ENCODE results near the gene LNP1. TPM values are rescaled to one million over a fixed set of nuclear protein-coding genes. Genes with fewer than 3 reads are reported as not detected.

The LNP1 gene
- total RNA-seq, 1 donor: 2.9 TPM

- H3K4me1 ChIP-seq (ENCODE audit: insufficient read depth, low read length): no peaks in the 10 kb centered on the region
- no peaks in the 10 kb centered on the region for H3K79me2 ChIP-seq (ENCODE audit: insufficient read depth, low read length)
- no peak overlapping the region for H3K4me3 ChIP-seq (ENCODE audit: insufficient read depth, low read length)
- H4K20me1 ChIP-seq (ENCODE audit: insufficient read depth, low read length): no peaks in the 10 kb centered on the region
- peaks cover 79% of the 10 kb centered on the region for H3K36me3 ChIP-seq (ENCODE audit: insufficient read depth, low read length)
- H3K4me2 ChIP-seq (ENCODE audit: insufficient read depth, low read length): no peak overlapping the region
- no peaks in the 10 kb centered on the region for H3K9me3 ChIP-seq (ENCODE audit: low read depth, low read length)
- H3K27me3 ChIP-seq (ENCODE audit: insufficient read depth, low read length): no peaks in the 10 kb centered on the region
- DNase-seq (ENCODE audit: insufficient read length, low spot score, missing footprints): no peak
- no peak for TF ChIP-seq CTCF (IDR thresholded peaks at IDR 0.05; ENCODE audit: extremely low read depth, low read depth, low read length)
- H2AFZ ChIP-seq (ENCODE audit: low read length): no peak overlapping the region
- no peak overlapping the region for H3K27ac ChIP-seq (ENCODE audit: low read depth, low read length)
These were observed 36.9 kb upstream of the LNP1 start for GRCh38 chr3:100364421-100364820.

- DNase-seq (ENCODE audit: insufficient read length, low spot score, missing footprints): no peak
- TF ChIP-seq CTCF (IDR thresholded peaks at IDR 0.05; ENCODE audit: extremely low read depth, low read depth, low read length): no peak
- Histone ChIP-seq H4K20me1 (ENCODE audit: insufficient read depth, low read length) (no peaks in the 10 kb centered on the region), H3K4me3 (ENCODE audit: insufficient read depth, low read length) (no peak overlapping the region), H3K27ac (ENCODE audit: low read depth, low read length) (no peak overlapping the region), H3K4me1 (ENCODE audit: insufficient read depth, low read length) (no peaks in the 10 kb centered on the region), H3K79me2 (ENCODE audit: insufficient read depth, low read length) (no peaks in the 10 kb centered on the region), H3K27me3 (ENCODE audit: insufficient read depth, low read length) (no peaks in the 10 kb centered on the region), H3K36me3 (ENCODE audit: insufficient read depth, low read length) (peaks cover 76% of the 10 kb centered on the region), H2AFZ (ENCODE audit: low read length) (no peak overlapping the region), H3K4me2 (ENCODE audit: insufficient read depth, low read length) (no peak overlapping the region), H3K9me3 (ENCODE audit: low read depth, low read length) (no peaks in the 10 kb centered on the region)
These were observed 34.9 kb upstream of the LNP1 start for GRCh38 chr3:100366424-100366823.

GRCh38 chr3:100368441-100368840 lies 32.9 kb upstream of the LNP1 start:
- no peaks in the 10 kb centered on the region for H3K79me2 ChIP-seq (ENCODE audit: insufficient read depth, low read length)
- no peaks in the 10 kb centered on the region for H3K9me3 ChIP-seq (ENCODE audit: low read depth, low read length)
- H3K4me2 ChIP-seq (ENCODE audit: insufficient read depth, low read length): no peak overlapping the region
- H3K4me3 ChIP-seq (ENCODE audit: insufficient read depth, low read length): no peak overlapping the region
- no peaks in the 10 kb centered on the region for H3K27me3 ChIP-seq (ENCODE audit: insufficient read depth, low read length)
- peaks cover 75% of the 10 kb centered on the region for H3K36me3 ChIP-seq (ENCODE audit: insufficient read depth, low read length)
- H2AFZ ChIP-seq (ENCODE audit: low read length): no peak overlapping the region
- no peak for TF ChIP-seq CTCF (IDR thresholded peaks at IDR 0.05; ENCODE audit: extremely low read depth, low read depth, low read length)
- no peak overlapping the region for H3K27ac ChIP-seq (ENCODE audit: low read depth, low read length)
- no peaks in the 10 kb centered on the region for H3K4me1 ChIP-seq (ENCODE audit: insufficient read depth, low read length)
- no peaks in the 10 kb centered on the region for H4K20me1 ChIP-seq (ENCODE audit: insufficient read depth, low read length)
- no peak for DNase-seq (ENCODE audit: insufficient read length, low spot score, missing footprints)

GRCh38 chr3:100370756-100371155 lies 30.6 kb upstream of the LNP1 start:
- DNase-seq (ENCODE audit: insufficient read length, low spot score, missing footprints): no peak
- Histone ChIP-seq H3K79me2 (ENCODE audit: insufficient read depth, low read length) (peaks cover 9% of the 10 kb centered on the region), H3K4me2 (ENCODE audit: insufficient read depth, low read length) (no peak overlapping the region), H3K27me3 (ENCODE audit: insufficient read depth, low read length) (no peaks in the 10 kb centered on the region), H4K20me1 (ENCODE audit: insufficient read depth, low read length) (no peaks in the 10 kb centered on the region), H3K27ac (ENCODE audit: low read depth, low read length) (no peak overlapping the region), H2AFZ (ENCODE audit: low read length) (no peak overlapping the region), H3K9me3 (ENCODE audit: low read depth, low read length) (no peaks in the 10 kb centered on the region), H3K4me1 (ENCODE audit: insufficient read depth, low read length) (no peaks in the 10 kb centered on the region), H3K36me3 (ENCODE audit: insufficient read depth, low read length) (peaks cover 63% of the 10 kb centered on the region), H3K4me3 (ENCODE audit: insufficient read depth, low read length) (no peak overlapping the region)
- no peak for TF ChIP-seq CTCF (IDR thresholded peaks at IDR 0.05; ENCODE audit: extremely low read depth, low read depth, low read length)

All from osteoblast (primary cell).